IPS-15b (cell line): ENCODE measurements around the gene UBE2I.
A peak's percentile ranks its signal among the peaks of the same experiment; 100 is the strongest.

Experiments used
- H3K27me3 ChIP-seq: one replicate; pipeline ENCODE4 v1.6.1; 2013; ENCODE audit warnings: low read length; ENCODE audit not compliant: control insufficient read depth, insufficient read depth
- H3K36me3 ChIP-seq: one replicate; pipeline ENCODE4 v1.6.1; 2013; ENCODE audit warnings: low read length; ENCODE audit not compliant: control insufficient read depth, insufficient read depth
- H3K4me1 ChIP-seq: one replicate; pipeline ENCODE4 v1.6.1; 2013; ENCODE audit warnings: mild to moderate bottlenecking, low read length; ENCODE audit not compliant: control insufficient read depth, insufficient read depth
- H3K4me3 ChIP-seq: one replicate; pipeline ENCODE4 v1.5.1; 2013; ENCODE audit warnings: low read depth, low read length
- H3K9ac ChIP-seq: one replicate; pipeline ENCODE4 v1.6.1; 2013; ENCODE audit warnings: low read depth, mild to moderate bottlenecking, low read length
- H3K9me3 ChIP-seq: one replicate; pipeline ENCODE4 v1.6.1; 2013; ENCODE audit warnings: mild to moderate bottlenecking, low read length; ENCODE audit not compliant: control insufficient read depth, insufficient read depth

Gene UBE2I

DNA sequence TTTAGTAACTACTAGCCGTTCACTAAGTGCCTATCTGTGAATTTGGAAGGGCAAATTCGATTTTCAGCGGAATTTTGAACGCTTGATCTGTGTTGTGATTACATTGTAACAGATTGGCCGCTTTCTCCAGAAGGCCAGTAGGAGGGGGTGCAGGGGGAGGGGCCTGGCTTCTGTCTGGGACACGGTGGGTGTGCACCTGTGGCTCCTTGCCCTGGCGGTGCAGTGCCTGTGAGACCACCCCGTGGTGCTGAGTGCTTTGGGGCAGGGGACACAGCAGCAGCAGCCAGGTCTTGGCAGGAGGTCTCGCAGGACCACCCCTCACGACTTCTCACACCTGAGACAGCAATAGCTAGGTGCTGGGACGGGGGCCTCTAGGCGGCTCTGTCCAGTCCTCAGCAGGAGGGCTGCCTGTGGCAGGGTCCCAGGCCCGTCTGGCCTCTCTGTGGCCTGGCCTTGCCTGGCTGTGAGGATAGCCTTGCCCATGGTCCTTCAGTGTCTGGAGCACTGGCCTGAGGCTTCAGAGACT is 1.8 kb downstream of the UBE2I start:
- Histone ChIP-seq H3K9me3 (no peaks in the 10 kb centered on the region), H3K4me1 (no peaks in the 10 kb centered on the region), H3K9ac (peak overlapping the region; percentile 87), H3K36me3 (peaks cover 39% of the 10 kb centered on the region), H3K27me3 (no peaks in the 10 kb centered on the region), H3K4me3 (peak overlapping the region; percentile 90)

DNA sequence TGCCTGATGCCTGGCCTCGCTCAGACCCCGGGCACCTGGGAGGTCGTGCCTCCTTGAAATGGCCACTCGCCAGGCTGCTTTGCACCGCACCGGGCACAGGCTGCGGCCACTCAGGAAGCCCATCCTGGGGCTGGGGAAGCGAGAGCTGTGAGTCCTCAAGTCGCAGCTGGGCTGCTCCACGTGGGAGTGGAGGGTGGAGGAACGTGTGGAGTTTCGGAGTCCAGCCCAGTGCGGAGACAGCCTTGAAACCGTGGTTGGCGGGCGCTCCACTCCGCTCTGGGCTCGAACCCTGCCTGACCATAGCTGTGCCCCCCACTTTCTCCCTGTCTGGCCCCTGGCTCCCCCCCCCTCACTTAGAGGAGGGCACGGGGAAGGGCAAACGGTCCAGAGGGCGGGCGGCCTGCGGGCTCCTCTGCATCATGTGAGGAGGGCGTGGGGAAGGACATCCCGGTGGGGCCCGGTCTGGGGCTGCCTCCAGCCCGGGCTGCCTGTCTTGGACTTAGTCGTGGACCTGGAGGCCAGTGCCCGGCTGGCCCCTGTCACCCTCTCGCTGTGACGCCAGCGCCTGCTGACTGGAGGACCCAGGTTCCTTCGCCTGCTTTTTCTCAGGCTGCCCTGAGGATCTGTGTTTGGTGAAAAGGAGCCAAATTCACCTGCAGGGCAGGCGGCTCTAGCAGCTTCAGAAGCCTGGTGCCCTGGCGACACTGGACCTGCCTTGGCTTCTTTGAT is 2.5 kb downstream of the UBE2I start:
- H3K4me1 ChIP-seq: no peaks in the 10 kb centered on the region
- H3K36me3 ChIP-seq: peaks cover 44% of the 10 kb centered on the region
- no peaks in the 10 kb centered on the region for H3K9me3 ChIP-seq
- H3K9ac ChIP-seq: no peak overlapping the region
- H3K27me3 ChIP-seq: no peaks in the 10 kb centered on the region
- H3K4me3 ChIP-seq: peak overlapping the region; percentile 90

DNA sequence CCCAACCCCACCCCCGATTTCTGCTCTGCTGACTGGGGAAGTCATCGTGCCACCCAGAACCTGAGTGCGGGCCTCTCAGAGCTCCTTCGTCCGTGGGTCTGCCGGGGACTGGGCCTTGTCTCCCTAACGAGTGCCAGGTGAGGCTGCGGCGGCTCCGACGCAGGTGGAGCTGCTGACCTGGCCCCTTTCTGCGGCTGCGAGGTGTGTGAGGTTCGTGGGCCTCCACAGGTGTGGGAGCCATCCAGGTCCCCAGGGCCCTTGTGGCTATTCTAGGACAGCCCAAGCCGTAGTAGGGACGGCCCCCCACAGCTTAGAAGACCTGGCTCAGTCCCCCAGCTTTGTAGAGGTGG is 3.0 kb downstream of the UBE2I start:
- Histone ChIP-seq H3K27me3 (no peaks in the 10 kb centered on the region), H3K9me3 (no peaks in the 10 kb centered on the region), H3K4me3 (no peak overlapping the region), H3K36me3 (peaks cover 47% of the 10 kb centered on the region), H3K9ac (no peak overlapping the region), H3K4me1 (no peaks in the 10 kb centered on the region)

DNA sequence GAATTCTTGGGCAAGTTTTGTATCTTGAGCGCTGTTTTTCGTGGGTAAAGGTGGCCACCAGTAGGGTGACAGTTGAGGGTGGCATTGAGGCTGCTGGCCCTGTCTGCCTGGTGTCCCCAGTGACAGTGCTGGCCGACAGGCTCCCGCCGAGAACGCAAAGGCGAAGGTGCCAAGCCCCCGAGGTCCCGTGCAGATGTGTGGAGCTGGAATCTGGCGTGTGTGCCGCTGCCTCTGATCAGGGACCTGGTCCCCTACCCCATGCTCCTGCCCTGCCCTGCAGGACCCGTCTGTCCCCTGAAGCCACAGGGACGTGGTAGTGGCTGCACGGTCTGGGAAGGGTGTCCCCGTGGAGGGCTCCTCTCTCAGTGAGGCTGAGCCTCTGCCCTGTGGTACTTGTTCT is 3.5 kb downstream of the UBE2I start:
- Histone ChIP-seq H3K9me3 (no peaks in the 10 kb centered on the region), H3K9ac (no peak overlapping the region), H3K4me3 (no peak overlapping the region), H3K36me3 (peaks cover 52% of the 10 kb centered on the region), H3K4me1 (no peaks in the 10 kb centered on the region), H3K27me3 (no peaks in the 10 kb centered on the region)

DNA sequence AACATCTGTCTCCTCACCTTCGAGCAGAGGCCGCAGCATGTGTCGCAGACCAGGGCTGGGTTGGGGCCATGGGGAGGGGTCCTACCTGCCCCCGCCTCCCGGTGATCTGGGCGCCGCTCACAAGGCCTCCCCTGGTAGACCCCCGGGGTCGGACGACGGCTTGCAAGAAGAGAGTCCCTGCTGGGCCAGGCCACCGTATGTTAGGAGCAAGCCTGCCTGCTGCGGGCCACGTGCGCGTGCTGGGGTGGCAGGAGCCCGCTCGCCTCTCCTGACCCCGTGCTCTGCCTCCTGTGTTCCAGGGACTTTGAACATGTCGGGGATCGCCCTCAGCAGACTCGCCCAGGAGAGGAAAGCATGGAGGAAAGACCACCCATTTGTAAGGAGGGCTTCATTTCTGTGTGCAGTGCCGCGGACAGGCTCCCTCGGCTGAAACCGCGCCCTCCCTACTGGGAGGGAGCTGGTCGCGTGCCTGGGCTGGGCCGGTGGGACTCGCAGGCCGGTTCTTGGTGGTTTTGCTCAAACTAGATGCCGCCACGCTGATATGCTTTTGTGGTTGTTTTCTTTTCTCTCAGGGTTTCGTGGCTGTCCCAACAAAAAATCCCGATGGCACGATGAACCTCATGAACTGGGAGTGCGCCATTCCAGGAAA is 4.4 kb downstream of the UBE2I start:
- Histone ChIP-seq H3K27me3 (no peaks in the 10 kb centered on the region), H3K4me1 (no peaks in the 10 kb centered on the region), H3K4me3 (no peak overlapping the region), H3K9ac (no peak overlapping the region), H3K9me3 (no peaks in the 10 kb centered on the region), H3K36me3 (peaks cover 59% of the 10 kb centered on the region)

DNA sequence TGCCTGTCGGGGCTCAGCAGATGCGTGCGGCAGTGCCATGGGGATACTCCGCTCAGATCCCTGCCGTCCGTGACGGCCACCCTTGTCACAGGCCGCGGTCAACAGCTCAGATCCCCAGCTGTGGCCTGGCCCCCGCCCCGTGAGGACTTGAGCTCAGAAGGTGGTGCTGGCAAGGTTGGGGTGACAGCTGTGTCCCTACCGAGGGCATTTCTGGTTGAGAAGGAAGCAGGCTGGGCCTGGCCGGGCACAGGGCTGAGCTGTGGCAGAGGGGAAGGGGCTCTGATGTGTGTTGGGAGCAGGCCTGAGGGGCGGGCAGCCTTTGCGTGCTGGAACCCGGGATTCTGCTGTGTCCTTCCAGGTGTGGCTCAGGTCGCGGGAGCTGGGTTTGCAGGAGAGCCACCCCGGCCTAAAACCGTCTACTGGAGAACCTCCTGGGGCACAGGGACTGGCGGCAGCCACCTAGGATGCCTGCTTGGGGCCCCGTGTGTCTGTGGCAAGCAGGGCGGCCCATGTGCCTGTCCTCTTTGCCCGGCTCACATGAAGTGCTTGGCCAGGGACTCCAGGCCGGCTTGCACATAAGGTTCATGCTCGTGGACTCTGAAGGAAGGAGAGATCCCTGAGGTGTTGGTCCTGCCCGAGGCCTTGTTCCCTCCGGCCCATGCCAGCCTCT is 5.1 kb downstream of the UBE2I start:
- Histone ChIP-seq H3K9me3 (no peaks in the 10 kb centered on the region), H3K9ac (no peak overlapping the region), H3K27me3 (no peaks in the 10 kb centered on the region), H3K4me1 (no peaks in the 10 kb centered on the region), H3K4me3 (no peak overlapping the region), H3K36me3 (peaks cover 66% of the 10 kb centered on the region)

DNA sequence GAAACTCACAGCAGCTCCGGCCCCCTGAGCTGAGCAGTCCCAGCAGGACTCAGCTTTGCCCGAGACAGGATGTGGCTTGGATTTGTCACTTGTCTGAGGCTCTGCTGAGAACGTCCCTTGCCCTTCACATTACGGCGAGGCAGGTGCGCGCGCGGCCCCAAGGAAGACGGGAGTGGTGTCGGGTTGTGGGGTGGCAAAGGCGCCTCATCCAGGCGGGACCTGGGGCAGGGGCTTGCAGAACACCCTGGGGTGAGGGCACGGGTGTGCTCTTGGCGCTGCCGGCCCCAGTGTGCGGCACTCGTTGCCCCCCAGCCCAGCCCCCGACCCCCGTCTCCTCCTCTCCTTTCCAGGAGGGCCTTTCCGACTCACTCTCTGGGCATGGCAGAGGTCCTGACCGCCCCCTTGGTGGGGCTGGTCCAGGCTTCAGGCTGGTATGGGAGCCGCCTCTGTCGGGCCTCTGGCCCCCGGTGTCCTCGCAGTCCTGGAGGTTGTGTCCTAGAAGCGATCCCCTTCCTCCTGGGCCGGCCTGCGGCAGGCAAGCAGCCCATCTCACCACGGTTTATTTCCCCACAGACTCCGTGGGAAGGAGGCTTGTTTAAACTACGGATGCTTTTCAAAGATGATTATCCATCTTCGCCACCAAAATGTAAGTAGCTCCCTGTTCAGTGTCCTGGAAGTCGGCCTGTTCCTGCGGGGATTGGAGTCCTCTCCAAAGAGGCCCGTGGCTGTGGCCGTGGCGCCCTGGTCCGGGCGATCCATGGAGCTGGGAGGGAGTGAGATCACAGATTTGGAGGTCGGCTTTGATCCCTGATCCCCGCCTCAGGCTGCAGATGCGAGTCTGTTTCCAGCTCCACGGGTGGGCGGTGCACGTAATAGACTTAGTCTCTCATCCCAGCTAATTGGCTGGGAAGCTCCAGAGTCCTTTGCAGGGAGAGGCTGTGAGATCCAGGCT is 5.9 kb downstream of the UBE2I start:
- H3K4me3 ChIP-seq: no peak overlapping the region
- H3K4me1 ChIP-seq: no peaks in the 10 kb centered on the region
- no peaks in the 10 kb centered on the region for H3K9me3 ChIP-seq
- peaks cover 73% of the 10 kb centered on the region for H3K36me3 ChIP-seq
- no peak overlapping the region for H3K9ac ChIP-seq
- H3K27me3 ChIP-seq: no peaks in the 10 kb centered on the region

DNA sequence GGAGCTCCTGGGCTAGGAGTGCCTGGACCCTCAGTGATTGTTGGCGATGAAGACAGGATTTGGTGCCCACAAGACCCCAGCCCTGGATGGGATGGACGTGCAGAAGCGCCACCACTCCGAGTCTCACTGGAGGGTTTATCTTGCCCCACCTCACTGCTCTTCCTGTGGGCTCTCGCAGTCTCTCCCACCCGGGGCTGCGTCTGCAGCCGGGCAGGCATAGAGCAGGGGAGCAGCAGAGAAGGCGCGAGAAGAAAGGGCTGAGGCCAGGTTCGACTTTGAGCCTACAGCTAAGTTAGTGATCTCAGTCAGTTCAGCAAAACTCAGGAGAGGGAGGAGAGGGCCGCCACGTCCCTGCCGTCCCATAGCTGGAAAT is 6.6 kb downstream of the UBE2I start:
- H3K4me3 ChIP-seq: no peak overlapping the region
- no peak overlapping the region for H3K9ac ChIP-seq
- H3K4me1 ChIP-seq: no peaks in the 10 kb centered on the region
- H3K36me3 ChIP-seq: peaks cover 76% of the 10 kb centered on the region
- no peaks in the 10 kb centered on the region for H3K9me3 ChIP-seq
- no peaks in the 10 kb centered on the region for H3K27me3 ChIP-seq

DNA sequence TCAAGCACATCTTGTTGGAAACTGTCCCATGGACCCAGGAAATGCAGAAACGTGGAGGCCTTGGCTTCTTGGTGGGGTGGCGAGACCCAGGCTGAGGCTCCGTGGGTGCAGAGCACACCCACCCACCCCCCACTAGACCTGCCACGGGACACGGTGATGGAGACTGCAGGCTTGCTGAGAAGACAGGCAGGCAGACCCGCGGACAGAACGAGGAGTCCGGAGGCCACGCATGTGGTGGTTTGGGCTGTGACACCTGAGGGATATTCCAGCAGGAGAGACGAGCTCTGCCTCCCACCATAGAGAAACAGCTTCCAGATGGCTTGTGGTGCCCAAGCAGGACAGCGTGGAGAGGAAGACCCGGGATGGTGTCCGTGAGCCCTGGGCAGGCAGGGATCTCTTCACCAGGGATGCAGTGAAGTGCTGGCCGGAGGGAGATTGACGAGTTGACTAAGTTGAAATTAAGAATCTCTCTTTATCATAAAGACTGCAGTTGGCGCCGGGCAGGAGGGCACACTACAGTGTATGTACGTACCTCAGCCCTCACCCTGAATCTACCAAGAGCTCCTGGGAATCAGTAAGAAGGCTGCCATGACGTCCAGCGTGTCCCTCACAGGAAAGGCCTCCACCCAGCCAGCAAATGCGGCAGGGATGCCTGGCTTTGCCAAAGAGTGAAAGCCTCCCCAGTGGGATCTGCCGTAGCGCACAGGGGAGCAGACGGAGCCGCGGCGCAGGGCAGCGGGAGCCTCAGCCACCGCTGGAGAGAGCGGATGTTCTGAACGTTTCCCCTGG is 8.2 kb downstream of the UBE2I start:
- Histone ChIP-seq H3K4me3 (no peak overlapping the region), H3K9me3 (no peaks in the 10 kb centered on the region), H3K36me3 (peaks cover 82% of the 10 kb centered on the region), H3K9ac (peak overlapping the region; percentile 24), H3K27me3 (no peaks in the 10 kb centered on the region), H3K4me1 (no peaks in the 10 kb centered on the region)

DNA sequence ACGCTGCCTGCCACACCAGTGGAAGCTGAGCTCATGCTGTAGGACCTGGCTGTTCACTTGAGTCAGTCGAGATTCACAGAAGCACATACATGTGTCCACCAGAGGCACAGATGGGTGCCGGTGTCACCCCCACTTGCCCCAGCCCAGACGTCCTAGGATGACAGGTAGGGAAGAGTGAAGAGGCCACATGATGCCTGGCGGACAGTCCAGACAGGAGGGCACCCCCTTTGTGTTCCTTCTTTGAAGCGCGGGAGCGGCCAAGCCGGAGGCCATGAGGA is 8.8 kb downstream of the UBE2I start:
- no peaks in the 10 kb centered on the region for H3K27me3 ChIP-seq
- H3K36me3 ChIP-seq: peaks cover 79% of the 10 kb centered on the region
- no peak overlapping the region for H3K4me3 ChIP-seq
- H3K4me1 ChIP-seq: no peaks in the 10 kb centered on the region
- peak overlapping the region; percentile 24 for H3K9ac ChIP-seq
- no peaks in the 10 kb centered on the region for H3K9me3 ChIP-seq

DNA sequence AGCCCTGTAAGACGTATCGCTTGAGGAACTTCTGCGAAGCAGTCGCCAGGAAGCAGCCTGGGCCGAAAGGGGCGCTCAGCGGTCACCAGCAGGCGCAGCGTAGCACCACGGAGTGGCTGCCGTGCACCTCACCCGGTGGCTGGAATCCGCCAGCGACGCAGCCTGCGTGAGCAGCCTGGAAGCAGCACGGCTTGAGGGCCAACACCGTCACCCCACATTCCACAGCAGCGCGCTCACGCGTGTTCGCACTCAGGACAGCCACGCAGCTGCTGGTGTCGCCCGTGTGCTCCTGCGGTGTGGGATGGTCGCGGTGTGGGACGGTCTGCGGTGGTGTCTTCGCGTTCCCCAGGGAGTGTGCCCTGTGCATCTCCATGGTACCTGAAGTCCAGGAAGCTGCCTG is 9.6 kb downstream of the UBE2I start:
- peaks cover 85% of the 10 kb centered on the region for H3K36me3 ChIP-seq
- no peak overlapping the region for H3K4me3 ChIP-seq
- no peaks in the 10 kb centered on the region for H3K9me3 ChIP-seq
- no peaks in the 10 kb centered on the region for H3K27me3 ChIP-seq
- no peaks in the 10 kb centered on the region for H3K4me1 ChIP-seq
- no peak overlapping the region for H3K9ac ChIP-seq
